ENCODE data around the gene ARHGAP12.

The ARHGAP12 gene

GRCh38 chr10:31873724-31874123 lies 54.9 kb downstream of the ARHGAP12 start:
- DNase-seq, result no peak

DNA sequence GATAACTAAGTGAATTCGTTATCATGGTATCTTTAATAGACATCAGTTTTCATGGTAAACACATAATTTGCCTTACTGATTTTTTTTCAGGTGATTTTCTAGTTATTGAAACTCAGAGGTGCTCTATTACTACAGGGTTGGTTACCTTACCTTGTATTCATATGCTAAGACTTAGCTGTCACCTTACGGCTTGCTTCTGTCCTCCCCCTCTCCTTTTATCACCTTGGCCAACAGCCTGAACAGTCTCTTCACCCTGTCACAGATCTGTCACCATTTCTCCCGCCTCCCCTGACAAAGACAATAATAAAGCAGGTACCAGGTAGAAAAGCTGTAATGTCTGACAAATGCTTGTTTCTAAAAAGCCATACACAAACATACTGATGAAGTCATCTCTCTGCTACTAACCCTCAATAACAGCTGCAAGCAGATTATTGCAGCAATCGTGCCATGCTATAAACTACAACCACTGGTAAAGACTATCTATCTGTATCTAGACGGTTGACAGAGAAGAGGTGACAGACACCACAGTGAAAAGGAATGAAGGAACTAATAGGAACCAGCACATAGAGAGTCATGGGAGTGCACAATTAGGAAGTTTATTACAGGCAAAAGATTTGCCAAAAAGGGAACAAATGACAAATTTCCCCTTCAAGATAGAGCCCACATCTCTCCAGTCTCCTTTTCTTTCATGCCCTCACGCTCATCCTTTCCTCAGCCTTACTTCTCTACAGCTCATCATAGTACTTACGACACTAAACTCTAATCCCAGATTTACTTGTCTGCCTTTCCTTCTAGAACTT lies 57.2 kb downstream of the ARHGAP12 start:
- no peak for DNase-seq

- no peak for DNase-seq
These were observed 61.0 kb downstream of the ARHGAP12 start for GRCh38 chr10:31867646-31868045.

DNA sequence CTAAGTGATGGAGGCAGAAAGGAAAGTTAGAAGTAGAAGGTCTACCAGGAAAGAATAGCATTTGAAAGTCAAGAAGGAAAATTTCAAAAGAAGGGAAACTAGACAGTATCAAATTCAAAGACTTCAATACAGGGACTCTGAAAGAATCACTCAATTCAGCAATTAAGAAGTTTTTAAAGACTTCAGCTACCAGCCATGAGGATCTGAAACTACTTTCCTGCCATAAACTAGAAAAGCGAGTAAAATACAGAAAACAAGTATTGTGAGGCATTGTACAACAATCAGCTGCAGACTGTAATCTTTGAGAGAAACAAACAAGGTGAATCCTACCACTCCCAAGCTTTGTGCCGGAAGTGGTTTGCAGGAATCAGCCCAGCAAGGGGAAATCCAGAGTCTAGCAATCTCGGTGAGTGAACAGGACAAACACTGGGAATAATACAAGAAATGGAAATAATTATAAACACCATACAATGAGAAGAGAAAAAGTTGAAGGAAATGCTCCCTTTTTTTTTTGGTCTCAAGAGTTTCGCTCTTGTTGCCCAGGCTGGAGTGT lies 62.4 kb downstream of the ARHGAP12 start:
- no peak for DNase-seq

DNA sequence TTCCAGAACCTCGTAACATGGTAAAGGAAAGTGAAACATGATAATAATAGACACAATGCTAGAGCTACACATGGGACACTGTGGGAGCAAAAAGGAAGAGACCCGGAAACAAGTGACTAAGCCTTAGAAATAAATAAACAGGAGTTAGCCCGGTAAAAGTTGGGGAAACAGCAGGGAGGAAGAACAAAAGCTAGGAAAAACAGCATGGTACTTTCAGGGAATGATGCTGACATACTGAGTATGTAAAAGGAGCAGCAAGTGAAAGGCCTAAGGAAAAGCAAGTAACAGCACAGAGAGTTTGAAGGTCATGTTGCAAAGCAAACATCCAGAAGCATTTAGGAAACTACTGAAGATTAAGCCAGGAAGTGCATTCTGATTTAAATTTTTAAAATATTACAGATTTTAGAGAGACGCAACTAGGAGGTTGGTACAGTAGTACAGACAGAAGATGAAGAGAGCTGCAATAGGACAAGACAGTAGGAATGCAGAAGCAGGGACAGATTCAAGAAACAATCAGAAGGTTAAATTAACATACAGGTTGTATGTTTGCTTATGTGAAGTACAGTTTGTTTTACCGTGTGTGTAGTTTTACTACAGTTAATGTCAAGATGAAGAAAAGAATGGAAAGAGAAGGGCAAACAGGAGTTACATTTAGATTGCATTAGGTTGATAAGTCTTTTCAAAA lies 63.7 kb downstream of the ARHGAP12 start:
- DNase-seq, result no peak

DNA sequence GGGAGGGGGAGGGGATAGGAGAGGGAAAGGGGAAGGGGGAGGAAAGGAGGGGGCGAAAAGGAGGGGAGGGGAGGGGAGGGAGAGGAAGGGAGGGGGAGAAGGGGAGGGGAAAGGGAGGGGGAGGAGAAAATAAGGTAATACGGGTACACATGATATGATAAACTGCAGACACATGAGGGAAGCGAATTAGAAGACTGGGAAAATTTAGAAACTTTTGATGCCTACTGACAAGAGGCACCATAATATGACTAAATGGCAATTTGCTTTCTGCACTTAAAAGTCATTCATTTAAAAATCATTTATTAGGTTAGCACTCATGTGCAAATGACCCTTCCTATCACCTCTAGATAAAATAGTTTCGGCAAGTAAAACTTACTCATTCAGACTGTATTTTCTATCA lies 73.6 kb downstream of the ARHGAP12 start:
- no peak for DNase-seq

DNA sequence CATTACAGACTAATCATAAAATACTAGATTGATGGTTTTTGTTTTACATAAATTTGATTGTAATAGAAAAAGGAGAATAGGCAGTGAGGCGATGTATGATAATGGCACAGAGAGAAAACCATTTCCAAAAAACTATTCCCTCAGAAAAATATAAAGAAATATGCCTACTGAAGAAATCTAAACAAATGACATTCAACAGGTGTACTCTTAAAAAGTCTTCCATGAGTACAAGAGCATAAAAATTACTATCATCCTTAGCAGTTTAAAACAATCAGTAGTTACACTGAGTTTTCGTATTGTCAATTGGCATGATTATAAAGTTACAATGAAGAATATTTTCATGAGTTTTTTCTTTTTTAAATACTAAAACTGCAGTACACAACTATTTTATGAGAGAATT lies 75.0 kb downstream of the ARHGAP12 start:
- no peak for DNase-seq

DNA sequence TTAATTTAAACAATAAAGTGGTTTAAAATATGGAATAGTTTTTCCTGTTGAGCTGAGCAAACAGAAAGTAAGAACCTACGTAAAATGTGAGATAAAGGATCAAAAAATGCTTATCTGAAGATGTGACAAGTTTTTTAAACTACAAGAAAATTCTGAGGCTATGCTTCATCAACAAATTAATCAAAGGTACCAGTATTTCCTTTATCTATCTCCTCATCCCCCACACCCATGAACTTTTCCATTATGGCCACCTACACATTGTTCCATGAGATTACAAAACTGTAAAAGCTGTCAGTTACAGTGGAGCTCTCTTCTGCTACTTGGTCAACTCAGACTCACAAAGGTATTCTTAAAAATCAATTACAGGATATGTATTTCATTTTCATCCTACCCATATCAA lies 77.4 kb downstream of the ARHGAP12 start:
- DNase-seq, result no peak

GRCh38 chr10:31847515-31847914 lies 81.1 kb downstream of the ARHGAP12 start:
- no peak for DNase-seq

DNA sequence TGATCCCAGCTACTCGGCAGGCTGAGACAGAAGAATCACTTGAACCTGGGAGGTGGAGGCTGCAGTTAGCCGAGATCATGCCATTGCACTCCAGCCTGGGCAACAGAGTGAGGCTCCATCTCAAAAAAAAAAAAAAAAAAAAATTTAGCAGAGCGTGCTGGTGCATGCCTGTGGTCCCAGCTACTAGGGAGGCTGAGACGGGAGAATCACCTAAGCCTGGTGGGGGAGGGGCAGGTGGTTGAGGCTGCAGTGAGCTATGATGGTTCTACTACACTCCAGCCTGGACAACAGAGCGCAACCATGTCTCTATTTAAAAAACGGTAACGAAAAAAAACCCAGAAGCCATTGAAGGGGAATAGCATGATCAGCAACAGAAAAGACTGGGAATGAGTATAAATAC lies 89.9 kb downstream of the ARHGAP12 start:
- no peak for DNase-seq

DNA sequence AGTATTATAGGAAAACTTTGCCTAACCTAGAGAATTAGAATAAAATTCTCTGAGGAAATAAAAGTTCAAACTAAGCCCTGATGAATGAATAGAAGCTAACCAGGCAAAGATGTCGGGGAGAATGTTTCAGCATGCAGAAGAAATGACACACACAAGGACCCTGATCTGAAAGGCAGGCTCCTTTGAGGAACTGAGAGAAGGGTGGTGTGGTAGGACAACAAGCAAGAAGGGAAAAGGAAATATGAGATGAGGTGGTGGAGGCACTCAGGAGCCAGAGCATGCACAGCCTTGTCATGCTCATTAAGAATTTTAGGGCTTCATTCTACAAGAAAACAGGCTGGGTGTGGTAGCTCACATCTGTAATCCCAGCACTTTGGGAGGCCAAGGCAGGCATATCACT lies 90.6 kb downstream of the ARHGAP12 start:
- DNase-seq, result no peak

DNA sequence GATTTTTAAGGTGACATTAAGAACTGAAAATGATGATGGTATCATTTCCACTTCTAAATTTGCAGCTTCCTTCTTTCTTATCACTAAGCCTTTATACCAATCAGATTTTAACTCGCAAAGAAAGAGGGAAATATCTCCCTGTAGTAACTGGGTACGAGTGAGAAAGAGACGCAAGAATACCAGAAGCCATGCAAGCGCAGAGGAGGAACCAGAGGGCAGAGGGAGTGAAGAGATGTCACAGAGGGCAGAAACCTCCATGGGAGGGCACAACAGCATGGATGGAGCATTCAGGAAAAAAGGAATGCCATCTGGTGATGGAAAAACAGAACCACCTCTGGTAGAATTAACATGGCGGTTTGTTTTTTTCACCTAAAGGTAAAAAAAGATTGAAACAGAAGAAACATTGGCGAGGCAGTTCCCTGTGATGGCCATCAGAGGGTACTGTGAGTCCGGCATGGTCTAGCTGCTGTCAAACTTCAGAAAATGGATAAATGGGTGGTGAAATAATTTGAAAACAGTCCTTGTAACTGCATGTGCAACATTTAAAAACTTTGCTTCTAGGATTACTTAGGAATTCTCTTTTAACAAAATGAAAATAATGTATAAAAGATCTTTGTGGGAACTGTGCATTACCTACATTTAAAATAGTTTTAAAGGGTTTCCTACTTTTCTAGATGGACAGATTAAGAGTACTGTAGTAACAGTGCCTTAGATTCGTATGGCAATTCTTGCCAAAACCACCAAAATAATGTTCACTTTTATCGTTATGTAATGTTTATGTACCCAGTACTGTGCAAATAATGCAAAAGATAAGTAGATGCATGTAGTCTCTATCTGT lies 91.8 kb downstream of the ARHGAP12 start:
- no peak for DNase-seq

DNA sequence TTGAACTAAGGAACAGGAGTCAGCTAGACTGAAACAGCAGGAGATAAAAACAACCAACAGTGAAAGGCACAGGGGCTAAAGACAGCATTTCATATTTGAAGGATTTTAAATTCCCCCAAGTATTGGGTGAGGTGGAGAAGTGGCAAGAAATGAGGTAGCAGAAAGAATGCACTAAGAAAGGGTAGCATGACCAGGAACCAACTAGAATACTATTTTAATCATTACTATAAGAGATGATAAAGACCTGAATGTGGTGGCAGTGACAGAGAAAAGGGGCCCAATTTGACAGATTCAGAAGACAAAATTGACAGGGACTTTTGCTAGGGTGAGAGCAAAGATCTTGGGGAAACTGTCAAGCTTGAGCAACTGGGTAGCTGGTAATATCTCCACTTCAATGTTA lies 94.9 kb downstream of the ARHGAP12 start:
- DNase-seq, result no peak

GRCh38 chr10:31832261-31832660 lies 96.4 kb downstream of the ARHGAP12 start:
- DNase-seq, result no peak

DNA sequence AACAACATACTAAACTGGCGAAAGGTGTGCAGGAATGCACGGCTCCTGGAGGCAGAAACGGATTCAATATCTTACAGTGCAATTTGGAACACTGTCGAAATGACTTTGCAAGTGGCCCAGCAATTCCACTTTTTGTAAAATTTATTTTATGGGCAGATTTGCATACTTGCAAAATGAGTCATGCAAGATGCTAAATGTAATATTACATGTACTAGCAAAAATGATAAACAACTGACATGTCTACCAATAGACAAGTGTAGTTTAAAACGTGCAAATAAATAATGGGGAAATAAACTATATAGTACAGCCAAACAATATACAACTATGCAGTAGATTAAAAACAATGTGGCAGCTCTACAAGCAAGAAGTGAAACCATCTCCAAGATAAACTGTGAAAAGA lies 97.7 kb downstream of the ARHGAP12 start:
- DNase-seq, result no peak

DNA sequence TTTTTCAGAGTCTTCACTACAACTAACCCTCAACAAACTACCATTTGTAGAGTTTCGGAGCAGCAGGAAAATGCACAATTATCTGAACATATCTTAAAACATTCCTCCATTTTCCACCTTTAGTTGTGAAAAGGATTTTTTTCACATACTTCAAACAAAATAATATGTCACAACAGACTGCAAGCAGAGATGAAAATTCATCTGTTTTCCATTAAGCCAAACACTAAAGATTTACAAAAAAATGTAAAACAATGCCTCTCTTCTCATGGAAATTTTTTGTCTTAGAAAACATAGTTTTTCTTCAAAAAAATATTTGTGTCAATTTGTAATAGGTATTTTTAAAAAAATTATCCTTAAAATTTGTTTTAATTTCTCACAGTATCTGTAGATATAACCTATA lies 98.9 kb downstream of the ARHGAP12 start:
- no peak for DNase-seq

- DNase-seq, result no peak
These were observed 105.3 kb downstream of the ARHGAP12 start for GRCh38 chr10:31823358-31823757.

DNA sequence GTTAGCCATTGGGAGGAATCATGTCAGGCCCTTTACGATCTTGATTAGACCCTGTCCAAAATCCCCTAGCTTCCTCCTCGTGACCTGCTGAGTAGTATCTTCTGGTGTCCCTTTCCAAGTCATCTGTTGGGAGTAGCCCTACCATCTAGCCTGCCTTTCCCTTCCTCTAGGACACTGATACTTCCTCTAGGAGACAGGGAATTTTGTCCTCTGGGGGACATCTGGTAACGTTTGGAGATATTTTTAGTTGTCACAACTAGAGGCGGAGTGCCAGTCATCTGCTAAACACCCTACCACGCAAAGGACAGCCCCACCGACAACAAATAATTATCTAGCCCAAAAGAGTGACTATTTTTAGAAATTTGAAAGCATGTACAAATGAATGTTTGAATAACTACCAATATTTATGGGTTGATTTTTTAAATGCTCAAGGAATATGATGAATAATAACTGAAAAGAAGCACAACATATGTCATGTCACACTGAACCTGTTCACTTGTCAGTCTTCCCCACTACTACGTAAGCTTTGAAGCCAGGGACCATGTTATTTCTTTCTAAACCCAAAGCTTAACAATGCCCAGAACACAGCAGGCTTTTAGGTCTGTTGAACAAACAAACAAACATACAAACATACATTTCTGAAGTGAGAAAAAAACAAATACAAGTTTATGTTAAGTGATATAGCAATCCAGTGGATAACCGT lies 105.9 kb downstream of the ARHGAP12 start:
- no peak for DNase-seq

DNA sequence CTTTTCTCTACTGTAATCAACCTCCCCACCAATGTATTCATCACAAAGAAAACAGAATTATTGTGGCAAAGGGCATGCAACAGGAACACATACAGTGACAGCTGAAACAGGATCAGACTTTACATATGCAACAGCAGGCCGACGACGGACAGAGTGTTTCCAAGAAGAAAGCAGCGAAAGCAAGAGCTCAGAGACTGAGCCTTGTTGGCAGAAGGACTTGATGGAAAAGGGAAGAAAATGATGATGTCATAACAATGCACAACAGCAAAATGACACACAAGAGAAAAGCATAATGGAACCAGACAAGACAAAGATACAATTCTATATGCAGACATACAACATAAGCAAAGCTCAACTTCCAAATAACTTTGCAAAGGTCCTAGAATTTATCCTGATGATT lies 106.5 kb downstream of the ARHGAP12 start:
- no peak for DNase-seq

DNA sequence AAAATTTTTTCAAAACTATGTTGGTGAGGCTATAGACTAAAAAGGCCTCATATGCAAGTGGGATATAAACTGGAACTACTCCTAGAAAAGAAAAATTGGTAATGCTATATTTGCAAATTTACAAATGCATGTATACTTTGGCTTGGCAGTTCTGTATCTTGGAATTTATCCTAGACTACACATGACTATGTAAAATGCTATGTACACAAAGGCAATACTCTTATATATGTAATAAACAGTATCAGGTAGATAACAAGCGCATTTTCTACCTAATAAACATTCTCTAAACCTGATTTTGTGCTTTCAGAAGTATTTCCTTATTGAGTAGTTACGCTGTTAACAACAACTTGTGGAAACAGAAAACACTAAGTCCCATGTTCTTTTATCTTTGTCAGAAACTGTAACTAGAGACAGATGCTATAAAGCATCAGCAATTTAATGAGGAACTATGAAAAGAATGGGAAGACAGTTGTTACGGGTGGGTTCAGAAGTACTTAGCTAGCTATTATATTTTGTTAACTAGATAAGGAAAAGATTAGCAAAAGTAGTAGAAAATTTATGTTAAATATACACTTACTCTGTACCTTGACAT lies 107.8 kb downstream of the ARHGAP12 start:
- no peak for DNase-seq

GRCh38 chr10:31820096-31820495 lies 108.5 kb downstream of the ARHGAP12 start:
- DNase-seq, result no peak

DNA sequence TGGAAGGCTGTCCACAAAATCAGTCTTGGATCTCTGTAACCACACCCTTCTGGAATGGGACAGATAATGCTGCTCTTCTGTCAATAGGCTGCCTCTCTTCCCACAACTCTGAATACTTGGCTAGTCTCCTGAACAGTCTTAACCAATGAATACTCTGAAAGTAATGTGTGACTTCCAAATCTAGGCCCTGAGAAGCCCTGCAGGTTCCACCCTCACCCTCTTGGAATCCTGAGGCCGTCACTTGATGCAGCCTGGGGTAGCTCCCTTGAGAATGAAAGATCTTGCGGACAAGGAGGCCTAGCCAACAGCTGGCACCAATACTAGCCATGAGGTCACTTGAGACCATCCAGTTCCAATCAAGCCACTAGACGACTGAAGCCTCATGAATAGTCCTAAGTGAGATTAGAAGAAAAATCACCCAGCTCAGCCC lies 109.2 kb downstream of the ARHGAP12 start:
- DNase-seq, result no peak

Measured in NCI-H2081 treated with DMSO at 0.1 percent for 48 hours (cell line).